CD4-positive, alpha-beta T cell treated with Interleukin-6 at 100 ng/mL for 8 hours (primary cell): ENCODE data around the gene IL3.

Source experiments
- DNase-seq: peaks from one replicate; pipeline ENCODE4 v3.0.0-alpha.2; 2020; ENCODE audit warnings: mixed read lengths, low spot score

IL3 gene

DNA sequence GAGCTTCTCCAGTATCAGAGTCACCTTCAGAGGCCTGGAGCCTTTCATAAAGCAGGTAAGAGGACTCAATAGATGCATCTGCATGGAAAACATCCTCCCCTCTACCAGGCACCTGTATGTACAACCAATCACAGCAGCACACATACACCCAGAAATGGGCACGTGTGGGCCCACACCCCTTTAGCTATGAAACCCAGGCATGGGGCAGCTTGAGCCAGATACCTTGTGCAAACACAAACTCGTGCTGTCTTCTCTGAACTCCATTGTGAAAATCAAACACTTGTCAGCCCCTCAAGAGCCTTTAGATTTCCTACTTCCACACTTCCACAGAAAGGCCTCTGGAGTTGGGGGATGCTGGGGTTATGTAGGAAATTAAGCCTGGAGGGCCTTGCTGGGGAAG lies 12.1 kb downstream of the IL3 start:
- DNase-seq: no peak

- DNase-seq: no peak
Observed at GRCh38 chr5:132073231-132074013, 13.0 kb downstream of the IL3 start, which contains the start of gene CSF2. TSS of gene CSF2 (plus strand) at chr5:132073789. CDS start at chr5:132073824, 35 bp downstream.

GRCh38 chr5:132074091-132074771 lies 13.8 kb downstream of the IL3 start:
- no peak for DNase-seq

GRCh38 chr5:132074772-132075718 lies 14.6 kb downstream of the IL3 start:
- DNase-seq: no peak

- no peak for DNase-seq
Observed at GRCh38 chr5:132075719-132076077, 15.2 kb downstream of the IL3 start.

GRCh38 chr5:132076202-132076830 lies 15.9 kb downstream of the IL3 start:
- no peak for DNase-seq

GRCh38 chr5:132076983-132077382 lies 16.5 kb downstream of the IL3 start:
- no peak for DNase-seq

DNA sequence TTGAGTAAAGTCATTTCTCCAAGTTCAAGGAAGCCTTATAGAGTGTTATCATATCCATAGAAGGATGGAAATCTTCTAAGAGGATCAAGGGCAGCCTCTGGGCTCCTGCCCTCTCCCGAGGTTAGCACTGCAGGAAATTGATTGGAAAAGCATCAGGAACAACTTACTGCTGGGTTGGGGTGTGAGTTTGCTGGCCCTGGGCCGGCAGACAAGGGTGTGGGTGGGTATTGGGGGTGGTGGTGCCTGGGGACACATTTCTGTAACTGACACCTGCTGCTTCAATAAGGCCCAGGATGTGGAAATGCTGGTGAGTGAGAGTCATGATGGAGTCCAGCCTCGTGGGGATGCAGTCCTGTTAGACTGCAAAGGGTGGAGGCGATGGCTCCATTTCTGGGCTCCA lies 18.6 kb downstream of the IL3 start:
- DNase-seq: no peak

- no peak for DNase-seq
Observed at GRCh38 chr5:132079619-132080018, 19.2 kb downstream of the IL3 start.

DNA sequence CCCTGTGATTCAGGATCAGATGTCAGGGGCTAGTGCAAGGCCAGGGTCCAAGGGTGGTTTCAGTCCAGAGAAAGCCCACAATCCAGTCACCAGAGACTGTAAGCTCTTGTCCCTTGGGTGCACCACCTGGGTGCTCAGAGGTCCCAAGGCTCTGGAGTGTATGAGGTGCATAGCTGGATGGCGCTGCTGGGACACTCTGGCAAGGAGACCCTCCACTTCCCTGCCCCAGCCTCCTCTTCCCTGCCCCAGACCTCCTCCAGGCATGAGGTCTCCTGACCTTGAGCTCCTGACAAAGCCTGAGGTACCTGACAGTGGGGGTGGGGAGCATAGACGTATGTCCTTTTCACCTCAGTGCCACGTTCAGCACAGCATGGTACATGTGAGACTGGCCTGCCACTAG lies 20.1 kb downstream of the IL3 start:
- DNase-seq: no peak

- no peak for DNase-seq
Observed at GRCh38 chr5:132081458-132081857, 21.0 kb downstream of the IL3 start.

- DNase-seq: no peak
Observed at GRCh38 chr5:132082329-132083023, 22.0 kb downstream of the IL3 start.

- DNase-seq: no peak
Observed at GRCh38 chr5:132083071-132083678, 22.7 kb downstream of the IL3 start.

GRCh38 chr5:132085686-132086085 lies 25.2 kb downstream of the IL3 start:
- no peak for DNase-seq

DNA sequence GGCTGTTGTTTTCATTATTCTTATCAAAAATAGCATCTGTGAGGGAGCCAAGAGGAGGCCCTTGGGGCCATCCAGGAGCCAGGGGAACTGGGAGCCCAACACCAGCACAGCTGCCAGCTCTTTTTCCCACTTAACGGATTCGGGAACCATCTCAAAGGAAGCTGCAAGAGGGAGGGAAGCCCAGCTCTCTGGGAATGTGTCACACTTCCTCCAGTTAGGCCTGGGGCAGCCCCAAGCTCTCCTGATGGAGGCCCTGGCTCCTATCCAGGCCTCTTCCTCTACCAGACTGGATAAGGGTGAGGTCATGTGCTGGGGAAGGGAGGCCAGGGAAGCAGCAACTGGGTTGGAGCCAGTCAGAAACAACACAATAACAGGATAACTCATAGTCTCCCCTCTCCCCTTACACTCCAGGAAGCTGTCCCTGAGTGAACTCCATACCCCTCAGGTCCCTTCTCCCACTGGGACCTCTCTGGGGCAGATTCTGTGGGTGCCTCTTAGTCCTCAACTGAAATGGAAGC lies 25.9 kb downstream of the IL3 start:
- DNase-seq: no peak

GRCh38 chr5:132087176-132087575 lies 26.7 kb downstream of the IL3 start:
- DNase-seq: no peak

DNA sequence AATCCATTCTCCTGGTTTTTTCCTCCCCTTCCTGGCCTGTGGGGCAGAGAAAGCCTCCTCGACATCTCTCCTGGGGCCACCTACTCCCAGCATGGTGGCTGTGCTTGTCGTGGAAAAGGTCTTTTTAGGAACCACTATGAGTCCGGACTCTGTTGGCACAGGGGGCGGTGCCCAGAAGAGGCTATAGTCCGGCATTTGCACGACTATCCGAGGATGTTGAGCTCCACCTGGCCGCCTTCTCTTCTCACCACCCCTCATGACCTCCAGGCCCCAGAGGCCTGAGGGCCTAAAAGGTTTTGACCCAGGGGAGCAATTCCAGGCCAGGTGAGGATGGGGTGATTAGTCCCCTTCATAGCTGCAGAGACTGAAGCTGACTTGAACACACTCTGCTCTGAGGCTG lies 27.2 kb downstream of the IL3 start:
- no peak for DNase-seq

DNA sequence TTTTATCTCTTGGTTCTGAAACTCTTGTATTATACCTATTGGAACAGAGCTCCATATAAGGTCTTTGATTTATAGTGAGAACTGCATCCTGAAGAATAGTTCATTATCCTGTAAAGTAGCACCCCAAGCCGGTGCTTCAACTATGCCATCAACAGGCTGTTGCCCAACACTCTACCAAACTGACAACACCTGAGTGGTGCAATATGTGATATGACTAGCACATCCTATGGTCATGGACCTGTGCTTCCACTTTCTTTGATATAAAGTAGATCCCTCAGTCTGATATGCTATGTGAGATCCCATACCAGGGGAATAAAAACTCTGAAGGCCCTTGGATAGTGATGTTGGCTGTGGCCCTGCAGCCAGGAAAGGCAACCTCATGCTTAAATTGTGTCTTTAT lies 28.9 kb downstream of the IL3 start:
- DNase-seq: no peak

GRCh38 chr5:132090107-132090506 lies 29.7 kb downstream of the IL3 start:
- no peak for DNase-seq

DNA sequence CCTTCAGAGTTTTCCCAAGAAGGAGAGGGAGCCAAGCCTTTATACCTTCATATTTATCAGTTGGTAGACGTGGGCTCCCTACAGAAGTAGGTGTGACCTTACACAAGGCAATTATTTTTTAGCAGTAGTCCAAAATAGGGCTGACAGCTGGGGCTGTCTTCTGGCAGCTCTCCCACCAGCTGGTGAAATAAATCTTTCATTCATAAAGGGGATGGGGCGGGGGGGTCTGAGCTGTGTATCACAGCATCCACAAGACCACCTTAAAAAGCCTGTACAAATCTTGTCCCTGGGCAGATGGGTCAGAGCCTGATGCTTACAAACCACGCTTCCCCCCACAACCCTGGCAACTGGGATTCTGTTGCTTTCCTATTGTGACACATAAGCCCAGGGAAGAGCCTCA lies 32.8 kb downstream of the IL3 start:
- DNase-seq: no peak
